Activated CD4-positive, alpha-beta T cell treated with anti-CD3 and anti-CD28 coated beads, Interleukin-10, Interleukin-2, amounts not matched to agents 100 ng/mL and 50 ng/mL, durations not matched to agents 16 hours and 8 hours (primary cell): ENCODE data around the gene EBI3.
"Not testable (repeated sequence)": the region's sequence is repeated elsewhere in the genome, so short reads cannot be mapped to it uniquely, and the experiment has no call there.

Source experiments
- DNase-seq: peaks from one replicate; pipeline ENCODE4 v3.0.0-alpha.2; 2020

EBI3 gene

DNA sequence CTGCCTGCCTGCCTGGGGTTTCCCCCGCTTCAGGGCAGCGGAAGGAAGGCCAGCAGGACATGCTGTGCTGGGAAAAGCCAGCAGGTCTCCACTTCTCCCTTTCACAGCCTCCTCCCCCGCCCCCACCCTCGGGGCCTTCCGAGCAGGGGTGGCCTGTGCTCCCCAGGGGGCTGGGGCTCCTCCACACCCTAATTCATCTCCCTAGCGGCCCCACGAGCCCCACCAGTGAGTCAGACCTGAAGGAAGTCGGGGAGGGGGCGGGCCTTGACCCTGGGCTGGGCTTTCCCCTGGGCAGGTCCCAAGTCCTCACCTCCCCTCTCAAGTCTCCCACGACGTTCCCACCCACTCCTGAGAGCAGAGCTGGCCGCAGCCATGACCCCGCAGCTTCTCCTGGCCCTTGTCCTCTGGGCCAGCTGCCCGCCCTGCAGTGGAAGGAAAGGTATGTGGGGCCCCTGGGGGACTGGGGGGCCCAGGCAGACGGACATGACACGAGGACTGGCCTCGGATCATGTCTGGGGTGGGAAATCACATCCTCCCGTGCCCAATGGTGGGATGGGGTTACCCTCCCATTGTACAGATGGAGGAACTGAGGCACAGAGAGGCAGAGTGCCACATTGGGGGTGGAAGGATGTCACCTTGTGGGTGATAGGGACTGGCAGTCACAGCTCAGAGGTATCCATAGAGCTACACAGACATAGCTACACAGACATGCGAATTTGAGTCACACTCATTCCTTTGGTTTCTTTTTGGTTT lies at the start of gene EBI3:
EBI3 (plus strand) TSS at position 345 of the 753 bp plus-strand sequence; CDS start at position 373, 28 bp downstream.
- peak; percentile 78 for DNase-seq

DNA sequence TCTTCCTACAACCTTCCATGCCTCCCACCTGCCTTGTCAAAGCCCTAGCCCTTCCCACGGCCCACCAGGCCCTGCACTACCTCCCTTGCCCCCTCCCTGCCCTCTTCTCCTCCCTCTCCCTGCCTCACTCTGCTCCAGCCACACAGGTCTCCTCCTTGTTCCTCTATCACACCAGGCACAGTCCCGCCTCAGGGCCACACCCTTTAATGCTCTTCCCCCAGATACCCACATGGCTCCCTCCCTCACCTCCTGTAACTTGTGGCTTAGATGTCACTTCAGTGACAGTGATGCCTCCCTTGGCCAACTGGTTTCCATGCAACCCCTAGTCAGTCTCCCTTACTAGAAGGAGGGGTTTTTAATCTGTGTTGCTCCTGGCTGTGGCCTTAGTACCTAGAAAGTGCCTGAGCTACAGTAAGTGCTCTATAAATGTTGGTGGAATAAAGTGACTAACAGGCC lies 48.2 kb upstream of the EBI3 start:
- DNase-seq = no peak

DNA sequence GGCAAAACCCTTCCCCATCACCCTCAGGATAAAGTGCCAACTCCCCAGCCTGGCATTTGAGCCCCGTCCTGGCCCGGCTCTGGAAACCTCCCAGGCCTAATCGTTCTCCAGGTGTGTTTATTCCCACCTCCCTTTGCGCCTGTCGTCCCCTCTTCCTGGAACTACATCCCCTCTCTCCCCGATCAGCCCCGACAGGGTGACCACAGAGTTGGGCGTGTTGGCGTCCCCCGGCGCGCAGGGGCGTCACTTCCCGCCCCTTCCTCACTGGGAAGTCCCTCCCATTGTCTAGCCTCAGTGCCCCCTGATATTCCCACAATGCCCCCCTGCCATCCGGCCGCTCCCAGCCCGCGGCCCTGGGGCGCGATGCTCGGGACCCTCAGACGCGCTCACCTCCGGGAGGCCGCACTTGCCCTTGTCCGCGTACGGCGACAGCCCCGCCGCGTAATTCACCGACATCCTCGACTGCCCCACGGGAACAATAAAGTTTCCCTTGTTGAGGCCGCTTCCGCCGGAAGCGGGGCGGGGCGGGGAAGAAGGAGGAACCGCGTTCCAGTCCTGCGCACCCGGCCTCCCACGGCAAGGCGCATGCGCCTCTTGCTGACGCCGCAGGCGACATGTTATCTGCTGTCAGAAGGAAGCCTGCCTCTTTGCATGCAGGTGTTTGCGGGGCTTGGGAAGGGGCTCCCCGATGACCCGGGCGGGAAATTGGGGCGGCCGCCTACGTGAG lies 47.1 kb upstream of the EBI3 start, which contains the start of the genes ANKRD24 and SIRT6:
ANKRD24 (plus strand) TSS at position 606 of the 727 bp plus-strand sequence. CDS start 3,737 bp downstream, outside the sequence.
SIRT6 (minus strand) TSS at position 480 of the 727 bp plus-strand sequence; CDS start at position 456, 24 bp downstream.
- DNase-seq = peak; percentile 98

DNA sequence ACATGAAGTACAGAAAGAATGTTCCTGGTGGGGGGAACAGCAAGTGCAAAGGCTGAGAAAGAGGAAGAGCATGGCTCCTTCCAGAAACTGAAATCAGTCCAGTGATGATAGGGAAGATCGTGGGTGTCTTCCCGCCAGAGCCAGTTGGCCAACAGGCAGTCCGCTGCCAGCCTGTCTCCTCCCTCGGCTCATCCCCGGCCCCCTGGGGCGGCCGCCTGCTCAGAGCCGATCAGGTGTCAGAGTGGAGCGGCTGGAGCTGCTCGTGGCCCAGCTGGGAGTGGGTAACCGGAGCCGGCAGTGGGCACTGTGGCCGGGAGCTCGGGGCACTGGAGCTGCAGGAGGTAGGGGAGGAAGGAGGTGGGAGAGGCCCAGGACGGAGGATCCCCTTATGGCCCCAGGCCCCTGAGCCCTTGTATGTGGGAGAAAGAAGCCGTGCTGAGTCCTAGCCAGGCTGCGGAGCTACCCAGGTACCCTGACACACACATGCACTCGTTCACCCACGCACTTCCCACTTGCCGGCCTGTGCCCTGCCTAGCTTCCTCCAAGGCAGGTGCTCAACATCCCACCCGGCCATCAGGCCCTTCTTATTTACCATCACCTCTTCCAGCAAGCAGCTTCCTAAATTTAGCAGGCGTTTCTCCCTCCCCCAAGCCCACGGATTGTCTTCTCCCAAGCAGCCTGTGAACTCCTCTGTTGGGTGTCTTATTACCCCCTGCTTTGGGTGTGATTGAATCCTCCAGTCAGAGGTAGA lies 45.2 kb upstream of the EBI3 start:
- DNase-seq = no peak

DNA sequence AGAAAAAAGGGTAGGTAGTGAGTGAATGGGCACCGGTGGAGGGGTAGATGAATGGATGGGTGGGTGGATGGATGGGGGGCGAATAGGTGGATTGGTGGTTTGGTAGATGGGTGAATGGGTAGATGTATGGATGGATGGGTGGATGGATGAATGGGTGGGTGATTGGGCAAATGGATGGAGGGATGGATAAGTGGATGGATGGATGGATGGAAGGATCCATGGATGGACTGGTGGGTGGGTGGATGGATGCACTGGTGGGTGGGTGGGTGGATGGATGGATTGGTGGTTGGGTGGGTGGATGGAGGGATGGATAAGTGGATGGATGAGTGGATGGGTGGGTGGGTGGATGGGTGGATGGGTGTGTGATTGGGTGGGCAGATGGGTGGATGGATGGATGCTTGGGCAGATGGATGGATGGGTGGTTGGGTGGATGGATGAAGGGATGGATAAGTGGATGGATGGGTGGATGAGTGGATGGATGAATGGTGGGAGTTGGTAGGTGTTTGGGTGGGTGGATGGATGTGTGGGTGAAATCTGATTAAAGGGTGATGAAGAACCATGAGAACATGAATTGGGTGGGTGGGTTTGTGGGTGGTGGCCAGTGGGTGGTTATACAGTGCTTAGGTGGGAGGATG lies 44.5 kb upstream of the EBI3 start:
- DNase-seq = no peak

DNA sequence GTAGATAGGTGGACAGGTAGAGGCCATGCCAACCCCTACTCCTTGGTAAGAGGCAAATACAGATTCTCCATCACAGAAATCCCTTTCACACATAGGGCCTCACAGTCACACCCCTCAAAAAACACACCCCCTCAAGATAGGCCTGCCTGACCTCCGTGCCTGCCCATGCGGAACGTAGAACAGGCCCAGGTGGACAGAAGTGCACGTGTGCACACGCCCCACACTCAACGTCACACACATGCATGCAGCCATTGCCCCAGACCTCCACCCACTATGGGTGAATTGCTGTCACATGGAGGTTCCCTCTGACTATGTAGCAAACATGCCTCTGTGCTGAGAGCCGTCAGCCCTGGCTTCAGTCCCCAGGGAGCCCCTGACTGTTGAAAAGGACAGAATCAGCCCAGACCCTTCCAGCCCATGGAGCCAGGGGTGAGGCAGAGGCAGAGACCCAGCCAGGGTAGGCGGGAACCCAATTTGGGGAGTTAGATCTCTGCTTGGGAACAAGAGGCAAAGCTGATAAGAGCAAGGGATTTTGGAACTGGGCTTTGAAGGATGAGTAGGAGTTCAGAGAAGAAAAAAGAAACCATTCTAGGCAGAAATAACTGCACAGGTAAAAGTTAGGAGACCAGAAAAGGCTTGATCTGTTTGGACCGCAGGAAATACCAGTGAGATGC lies 43.8 kb upstream of the EBI3 start:
- DNase-seq = no peak

DNA sequence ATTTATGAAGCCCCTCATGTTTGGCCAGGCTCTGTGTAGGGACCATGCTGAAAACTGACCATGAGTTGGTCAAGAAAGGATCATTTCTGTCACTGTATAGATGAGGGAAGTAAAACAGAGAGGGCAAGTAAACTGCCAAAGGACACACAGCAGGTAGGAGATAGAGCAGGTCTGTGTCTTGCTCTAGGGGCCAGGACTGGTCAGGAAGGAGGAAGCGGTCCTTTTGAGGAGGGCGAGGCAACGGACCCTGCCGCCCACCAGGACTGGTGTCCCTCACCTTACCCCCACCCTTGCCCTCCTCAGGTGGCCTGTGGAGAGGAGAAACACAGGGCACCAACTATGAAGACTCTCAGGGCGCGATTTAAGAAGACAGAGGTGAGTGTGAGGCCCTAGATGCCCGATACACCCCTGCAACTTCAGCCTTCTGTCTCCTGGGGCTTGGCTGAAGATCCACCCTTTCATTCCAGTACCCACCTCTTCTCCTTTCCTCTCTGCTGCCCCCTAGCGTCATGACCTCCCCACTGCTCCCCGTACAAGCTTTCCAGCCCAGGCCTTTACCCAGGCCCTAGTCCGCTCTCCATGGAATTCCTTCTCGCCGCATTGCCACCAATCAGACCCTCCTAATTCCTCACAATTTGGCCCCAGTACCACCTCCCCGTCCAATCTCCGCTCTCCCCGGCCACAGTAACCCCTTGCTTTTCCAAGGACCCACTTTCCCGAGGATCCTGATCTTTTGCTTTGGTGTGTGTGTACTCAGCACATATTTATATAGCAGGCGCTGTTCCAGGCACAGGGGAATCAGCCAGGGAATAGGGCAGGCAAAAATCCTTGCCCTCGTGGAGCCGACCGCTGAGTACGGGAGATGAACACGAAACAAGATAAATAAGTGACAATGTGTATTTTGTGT lies 43.0 kb upstream of the EBI3 start:
- DNase-seq = peak; percentile 82

DNA sequence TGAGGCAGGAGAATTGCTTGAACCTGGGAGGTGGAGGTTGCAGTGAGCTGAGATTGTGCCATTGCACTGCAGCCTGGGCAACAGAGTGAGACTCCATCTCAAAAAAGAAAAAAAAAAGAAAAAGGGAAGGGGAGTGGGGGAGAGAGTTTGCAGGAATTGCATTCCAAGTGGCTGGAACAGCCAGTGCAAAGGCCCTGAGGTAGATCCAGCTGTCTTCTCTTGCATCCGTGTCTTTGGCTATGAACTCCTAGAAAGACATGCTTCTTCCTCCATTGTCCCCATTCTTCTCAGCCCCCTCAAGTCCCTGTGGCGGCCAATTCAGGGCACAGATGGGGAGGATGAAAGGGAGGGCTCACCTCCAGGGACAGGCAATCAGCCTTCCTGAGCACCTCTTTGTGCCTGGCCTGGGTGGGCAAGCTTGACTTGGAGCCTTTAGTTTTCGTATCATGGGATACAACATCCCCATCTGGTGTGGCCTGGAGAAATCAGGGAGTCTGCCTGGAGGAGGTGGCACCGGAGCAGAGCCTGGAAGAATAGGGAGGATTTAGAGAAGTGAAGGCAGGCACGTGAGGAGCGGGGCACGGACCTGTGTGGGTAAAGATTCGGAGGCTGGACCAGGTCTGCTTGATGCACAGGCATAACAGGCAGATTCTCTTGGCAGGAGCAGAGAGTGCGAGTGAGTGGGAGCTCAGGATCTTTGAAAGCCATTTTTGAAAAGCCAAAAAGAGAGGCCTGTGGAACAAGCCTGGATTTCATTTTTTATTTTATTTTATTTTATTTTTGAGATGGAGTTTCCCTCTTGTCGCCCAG lies 41.8 kb upstream of the EBI3 start:
- no peak for DNase-seq

DNA sequence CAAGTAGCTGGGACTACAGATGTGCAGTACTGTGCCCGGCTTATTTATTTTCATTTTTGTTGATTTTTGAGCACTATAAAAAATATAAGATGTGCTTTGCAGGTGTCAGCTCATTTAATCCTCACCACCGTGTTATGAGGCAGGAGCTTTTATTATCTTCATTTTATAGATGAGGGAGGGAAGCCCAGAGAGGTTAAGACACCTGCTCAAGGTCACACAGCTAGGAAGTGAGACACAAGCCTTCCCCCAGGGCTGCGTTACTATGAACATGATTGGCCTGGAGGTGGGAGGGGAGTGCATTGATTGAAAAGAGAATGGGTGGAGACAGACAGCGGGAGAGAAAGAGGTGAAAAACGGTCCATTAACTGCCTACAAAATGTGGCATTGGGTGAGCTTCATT lies 39.7 kb upstream of the EBI3 start:
- no peak for DNase-seq

DNA sequence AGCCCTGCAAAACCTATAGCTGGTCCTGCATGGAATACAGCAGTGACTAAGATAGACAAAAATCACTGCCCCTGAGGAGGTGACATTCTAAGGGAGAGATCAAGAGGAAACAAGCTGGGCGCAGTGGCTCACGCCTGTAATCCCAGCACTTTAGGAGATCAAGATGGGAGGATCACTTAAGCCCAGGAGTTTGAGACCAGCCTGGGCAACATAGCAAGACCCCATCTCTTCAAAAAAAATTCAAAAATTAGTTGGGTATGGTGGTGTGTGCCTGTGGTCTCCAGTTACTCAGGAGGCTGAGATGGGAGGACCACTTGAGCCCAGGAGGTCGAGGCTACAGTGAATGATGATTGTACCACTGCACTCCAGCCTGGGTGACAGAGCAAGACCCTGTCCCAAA lies 36.8 kb upstream of the EBI3 start:
- DNase-seq = not testable (repeated sequence)

DNA sequence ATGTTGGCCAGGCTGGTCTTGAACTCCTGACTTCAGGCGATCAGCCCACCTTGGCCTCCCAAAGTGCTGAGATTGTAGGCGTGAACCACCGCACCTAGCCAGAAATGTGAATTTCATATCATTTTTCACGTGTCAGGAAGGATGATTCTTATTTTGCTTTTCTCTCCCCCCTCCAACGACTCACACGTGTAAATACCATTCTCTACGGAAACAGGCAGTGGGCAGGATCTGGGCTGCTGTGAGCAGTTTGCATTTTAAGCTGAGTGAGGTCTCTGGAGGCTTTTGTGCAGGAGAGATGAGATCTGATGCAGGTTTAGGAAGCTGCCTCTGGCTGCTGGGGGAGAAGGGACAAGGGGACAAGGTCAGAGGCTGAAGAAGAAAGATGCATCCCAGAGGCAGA lies 35.0 kb upstream of the EBI3 start:
- DNase-seq = no peak

DNA sequence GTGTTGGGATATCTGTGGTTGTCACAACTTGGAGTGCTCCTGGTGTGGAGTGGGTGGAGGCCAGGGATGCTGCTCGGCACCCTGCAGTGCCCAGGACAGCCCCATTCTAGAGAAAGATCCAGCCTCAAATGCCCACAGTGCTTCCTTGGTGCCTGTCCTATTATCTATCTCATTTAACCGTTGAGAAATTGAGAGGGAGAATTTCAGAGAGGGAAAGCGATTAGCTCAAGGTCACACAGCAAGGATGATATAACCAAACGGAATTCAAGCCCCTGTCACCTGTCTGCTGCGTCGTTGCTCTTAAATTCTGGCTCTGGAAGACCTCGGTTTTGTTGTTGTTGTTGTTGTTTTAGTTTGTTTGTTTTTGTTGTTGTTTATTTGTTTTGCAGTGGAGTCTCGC lies 33.3 kb upstream of the EBI3 start:
- DNase-seq = no peak

DNA sequence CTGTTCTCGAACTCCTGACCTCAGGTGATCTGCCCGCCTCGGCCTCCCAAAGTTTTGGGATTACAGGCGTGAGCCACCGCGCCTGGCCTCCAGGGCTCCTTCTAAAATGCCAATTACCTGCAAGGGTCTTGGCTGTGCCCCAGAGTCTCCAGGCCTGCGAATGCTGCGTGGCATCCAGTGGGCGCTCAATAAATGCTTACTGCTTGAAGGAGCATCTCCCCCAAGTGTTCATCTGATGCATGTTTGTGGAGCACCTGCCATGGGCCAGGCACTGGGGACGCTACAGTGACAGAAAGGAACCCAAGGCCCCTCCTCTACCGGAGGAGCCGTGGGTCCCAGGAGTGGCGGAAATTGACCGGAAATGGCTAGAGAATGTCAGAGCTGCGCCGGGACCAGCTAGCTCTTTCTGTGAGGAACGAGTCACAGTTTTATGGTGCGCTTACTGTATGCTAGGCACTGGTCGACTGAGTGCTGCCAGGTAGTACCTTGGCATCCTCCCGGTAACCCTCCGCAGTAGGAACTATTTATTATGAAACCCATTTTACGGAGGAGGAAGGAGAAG lies 32.7 kb upstream of the EBI3 start:
- DNase-seq = no peak

DNA sequence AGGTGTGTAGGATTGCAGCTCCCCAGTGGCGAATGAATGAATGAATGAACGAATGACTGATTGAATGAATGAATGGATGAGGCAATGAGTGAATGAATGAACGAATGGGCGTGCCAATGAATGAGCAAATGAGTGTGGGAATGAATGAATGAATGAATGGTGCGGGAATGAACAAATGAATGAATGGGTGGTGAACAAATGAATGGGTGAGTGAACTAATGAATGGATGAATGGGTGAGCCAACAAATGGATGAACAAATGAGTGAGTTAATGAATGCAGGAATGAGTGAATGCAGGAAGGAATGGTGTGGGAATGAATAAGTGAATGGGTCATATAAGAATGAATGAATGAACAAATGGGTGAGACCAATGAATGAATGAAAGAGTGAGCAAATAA lies 32.1 kb upstream of the EBI3 start:
- no peak for DNase-seq

DNA sequence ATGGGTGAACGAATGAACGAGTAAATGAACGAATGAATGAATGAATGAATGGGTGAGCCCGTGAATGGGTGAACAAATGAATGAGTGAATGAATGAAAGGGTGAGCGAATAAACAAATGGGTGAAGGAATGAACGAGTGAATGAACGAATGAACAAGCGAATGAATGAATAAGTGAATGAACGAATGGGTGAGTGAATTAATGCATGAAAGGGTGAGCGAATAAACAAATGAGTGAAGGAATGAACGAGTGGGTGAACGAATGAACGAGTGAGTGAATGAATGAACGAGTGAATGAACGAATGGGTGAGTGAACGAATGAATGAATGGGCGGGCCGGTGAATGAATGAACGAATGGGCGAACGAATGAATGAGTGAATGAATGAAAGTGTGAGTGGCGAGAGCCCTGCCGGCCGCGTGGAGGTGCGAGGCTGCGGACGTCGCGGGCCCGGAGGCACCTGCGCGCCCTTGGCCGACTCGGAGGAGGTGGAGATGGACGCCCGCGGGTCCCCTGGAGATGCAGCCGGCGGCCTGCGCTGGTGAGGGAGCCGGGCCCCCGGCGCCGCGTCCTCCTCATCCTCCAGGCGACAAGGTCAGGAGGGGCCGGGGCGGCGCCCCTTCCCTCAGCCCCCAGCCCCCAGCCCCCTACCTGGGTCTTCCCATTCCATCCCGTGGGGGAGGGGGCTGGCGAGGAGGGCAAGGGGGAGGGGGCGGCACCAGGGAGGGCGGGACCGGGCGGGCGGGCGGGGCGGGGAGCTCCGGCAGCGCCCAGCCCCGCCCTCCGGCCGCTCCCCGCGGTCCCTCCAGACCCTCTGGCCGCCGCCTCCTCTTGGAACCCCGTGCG lies 31.5 kb upstream of the EBI3 start:
- no peak for DNase-seq

DNA sequence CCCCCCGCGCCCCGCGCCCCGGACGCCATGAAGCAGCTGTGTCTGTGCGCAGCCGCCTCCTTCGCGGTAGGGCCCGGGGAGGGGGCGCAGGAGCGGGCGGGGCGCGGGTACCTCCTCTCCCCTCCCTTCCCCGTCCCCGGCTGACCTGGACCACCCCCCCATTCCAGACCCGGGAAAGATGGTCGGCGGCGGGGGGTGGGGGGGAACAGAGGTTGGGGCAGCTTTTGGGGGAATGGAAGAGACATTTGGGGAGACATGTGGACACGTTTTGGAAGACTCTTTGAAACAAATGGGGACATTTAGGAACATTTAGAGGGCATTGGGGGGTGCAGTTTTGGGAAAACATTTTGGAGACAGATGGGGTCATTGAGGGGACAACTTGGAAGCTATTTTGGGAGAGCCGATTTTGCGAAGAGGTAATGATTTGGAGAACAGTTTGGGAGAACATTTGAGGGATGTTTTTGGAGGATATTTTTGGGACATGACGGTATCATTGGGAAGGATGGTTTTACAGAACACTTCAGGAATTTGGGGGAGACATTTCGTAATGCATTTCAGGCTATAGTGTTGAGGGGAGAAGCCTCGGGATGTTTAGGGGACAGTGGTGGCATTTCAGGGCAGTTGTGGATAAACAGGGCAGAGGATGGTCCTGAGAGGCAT lies 30.7 kb upstream of the EBI3 start:
- DNase-seq = no peak

DNA sequence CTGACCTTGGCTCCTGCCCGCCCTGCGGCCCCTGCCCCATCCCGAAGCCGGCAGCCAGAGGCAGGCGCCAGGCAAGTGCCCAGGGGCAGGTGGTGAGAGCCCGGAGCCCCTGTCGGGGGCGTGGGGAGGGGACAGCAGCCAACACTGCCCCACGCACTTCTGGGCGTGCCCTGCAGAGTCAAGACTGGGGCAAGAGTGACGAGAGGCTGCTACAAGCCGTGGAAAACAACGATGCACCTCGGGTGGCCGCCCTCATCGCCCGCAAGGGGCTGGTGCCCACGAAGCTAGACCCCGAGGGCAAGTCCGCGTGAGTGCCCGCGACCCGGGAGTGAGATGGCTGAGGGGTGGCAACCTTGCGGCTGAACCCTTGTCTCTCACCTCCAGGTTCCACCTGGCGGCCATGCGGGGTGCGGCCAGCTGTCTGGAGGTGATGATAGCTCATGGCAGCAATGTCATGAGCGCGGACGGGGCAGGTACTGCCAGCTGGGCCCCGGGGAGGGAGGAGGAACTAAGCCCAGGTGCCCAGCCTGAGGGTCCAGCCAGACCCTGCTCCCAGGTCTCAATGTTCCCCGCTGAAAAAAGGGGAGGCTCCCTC lies 29.5 kb upstream of the EBI3 start:
- DNase-seq = no peak
